ENCODE measurements around the gene FNBP1L.
"Not testable (repeated sequence)": the region's sequence is repeated elsewhere in the genome, so short reads cannot be mapped to it uniquely, and the experiment has no call there.

Gene FNBP1L

DNA sequence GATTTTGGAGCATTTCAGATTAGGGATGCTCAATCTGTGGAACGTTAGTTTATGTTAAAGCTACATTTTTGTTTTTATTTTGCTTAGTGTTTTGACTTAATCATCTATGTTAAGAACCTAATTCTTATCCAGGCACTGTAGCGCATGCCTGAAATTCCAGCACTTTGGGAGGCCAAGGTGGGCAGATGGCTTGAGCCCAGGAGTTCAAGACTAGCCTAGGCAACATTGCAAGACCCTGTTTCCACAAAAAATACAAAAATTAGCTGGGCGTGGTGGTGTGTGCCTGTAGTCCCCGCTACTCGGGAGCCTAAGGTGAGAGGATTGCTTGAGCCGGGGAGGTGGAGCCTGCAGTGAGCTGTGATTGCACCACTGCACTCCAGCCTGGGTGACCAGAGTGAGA is 23.4 kb downstream of the FNBP1L start:
- H3K4me3 ChIP-seq (ENCODE audit: low read depth, low read length), result no peak overlapping the region
- TF ChIP-seq, protein P1, sequence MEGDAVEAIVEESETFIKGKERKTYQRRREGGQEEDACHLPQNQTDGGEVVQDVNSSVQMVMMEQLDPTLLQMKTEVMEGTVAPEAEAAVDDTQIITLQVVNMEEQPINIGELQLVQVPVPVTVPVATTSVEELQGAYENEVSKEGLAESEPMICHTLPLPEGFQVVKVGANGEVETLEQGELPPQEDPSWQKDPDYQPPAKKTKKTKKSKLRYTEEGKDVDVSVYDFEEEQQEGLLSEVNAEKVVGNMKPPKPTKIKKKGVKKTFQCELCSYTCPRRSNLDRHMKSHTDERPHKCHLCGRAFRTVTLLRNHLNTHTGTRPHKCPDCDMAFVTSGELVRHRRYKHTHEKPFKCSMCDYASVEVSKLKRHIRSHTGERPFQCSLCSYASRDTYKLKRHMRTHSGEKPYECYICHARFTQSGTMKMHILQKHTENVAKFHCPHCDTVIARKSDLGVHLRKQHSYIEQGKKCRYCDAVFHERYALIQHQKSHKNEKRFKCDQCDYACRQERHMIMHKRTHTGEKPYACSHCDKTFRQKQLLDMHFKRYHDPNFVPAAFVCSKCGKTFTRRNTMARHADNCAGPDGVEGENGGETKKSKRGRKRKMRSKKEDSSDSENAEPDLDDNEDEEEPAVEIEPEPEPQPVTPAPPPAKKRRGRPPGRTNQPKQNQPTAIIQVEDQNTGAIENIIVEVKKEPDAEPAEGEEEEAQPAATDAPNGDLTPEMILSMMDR (IDR thresholded peaks at IDR 0.05; ENCODE audit: low read depth, low read length), result no peak

DNA sequence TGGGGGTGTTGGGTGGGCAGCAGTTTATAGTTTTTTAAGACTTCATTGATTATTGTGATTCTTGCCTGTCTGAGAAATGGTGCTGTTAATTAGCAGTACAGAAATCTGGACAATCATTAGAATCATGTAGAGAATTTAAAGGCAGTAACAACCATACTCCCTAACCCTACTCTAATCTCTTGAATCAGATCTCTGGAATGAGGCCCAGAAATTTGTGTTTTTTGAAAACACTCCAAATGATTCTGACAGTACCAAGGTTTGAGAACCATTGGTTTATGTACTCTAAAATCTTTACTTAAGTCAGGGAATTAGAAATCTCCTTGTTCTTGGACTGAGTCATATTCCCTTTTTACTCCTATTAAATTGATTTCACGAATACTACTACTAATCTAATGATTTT is 24.0 kb downstream of the FNBP1L start:
- H3K4me3 ChIP-seq (ENCODE audit: low read depth, low read length), result no peak overlapping the region
- TF ChIP-seq, protein P1 (IDR thresholded peaks at IDR 0.05; ENCODE audit: low read depth, low read length), result no peak

DNA sequence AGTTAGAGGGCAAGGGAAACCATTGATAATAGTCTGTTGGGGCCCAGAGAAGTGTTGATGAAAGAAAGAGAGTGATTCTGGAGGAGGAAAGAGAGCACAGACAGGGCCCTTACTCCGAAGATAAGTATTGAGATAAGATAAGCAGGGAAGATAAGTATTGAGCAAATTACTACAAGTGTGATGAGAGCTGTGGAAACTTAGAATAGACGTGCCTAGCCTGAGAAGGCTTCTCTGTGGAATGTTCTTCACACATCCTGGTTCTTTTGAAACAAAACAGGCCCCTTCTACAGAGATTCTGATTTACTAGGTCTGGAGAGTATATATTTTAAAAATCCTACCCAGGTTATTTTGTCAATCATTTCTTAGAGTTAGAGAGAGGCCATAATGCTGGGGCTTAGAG is 26.4 kb downstream of the FNBP1L start:
- TF ChIP-seq, protein P1 (IDR thresholded peaks at IDR 0.05; ENCODE audit: low read depth, low read length), result no peak
- H3K4me3 ChIP-seq (ENCODE audit: low read depth, low read length), result no peak overlapping the region

DNA sequence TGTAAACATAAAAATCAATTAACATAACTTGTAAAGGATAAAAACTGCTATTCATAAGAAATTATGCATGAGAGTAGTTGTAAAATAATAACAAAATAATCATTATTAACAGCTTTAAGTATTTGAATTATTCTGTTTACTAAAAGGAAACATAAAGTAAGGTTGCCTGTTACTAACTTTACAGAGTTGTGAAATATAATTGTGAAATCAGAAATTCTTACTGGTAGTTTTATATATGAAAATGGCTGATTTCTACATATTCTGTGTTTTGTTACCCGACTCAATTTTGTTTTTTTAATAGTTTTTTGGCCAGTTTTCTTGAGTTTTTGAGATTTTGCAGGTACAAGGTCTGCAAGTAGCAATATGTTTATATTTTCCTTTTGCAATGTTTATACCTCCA is 27.8 kb downstream of the FNBP1L start:
- no peak overlapping the region for H3K4me3 ChIP-seq (ENCODE audit: low read depth, low read length)
- TF ChIP-seq, protein P1 (IDR thresholded peaks at IDR 0.05; ENCODE audit: low read depth, low read length), result no peak

DNA sequence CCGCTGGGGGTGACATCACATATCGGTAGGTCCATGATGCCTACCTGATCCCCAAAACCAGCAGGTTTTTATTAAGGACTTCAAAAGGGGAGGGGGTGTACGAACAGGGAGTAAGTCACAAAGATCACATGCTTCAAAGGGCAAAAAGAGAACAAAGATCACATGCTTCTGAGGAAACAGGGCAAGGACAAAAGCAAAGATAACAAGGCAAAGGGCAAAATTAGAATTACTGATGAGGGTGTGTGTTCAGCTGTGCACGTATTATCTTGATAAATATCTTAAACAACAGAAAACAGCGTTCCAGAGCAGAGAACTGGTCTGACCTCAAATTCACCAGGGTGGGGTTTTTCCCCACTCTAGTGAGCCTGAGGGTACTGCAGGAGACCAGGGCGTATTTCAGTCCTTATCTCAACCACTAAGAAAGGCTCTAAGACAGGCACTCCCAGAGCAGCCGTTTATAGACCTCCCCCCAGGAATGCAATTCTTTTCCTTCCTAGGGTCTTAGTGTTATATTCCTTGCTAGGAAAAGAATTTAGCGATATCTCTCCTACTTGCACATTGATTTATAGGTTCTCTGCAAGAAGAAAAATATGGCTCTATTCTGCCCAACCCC is 31.3 kb downstream of the FNBP1L start:
- not testable (repeated sequence) for H3K4me3 ChIP-seq (ENCODE audit: low read depth, low read length)

DNA sequence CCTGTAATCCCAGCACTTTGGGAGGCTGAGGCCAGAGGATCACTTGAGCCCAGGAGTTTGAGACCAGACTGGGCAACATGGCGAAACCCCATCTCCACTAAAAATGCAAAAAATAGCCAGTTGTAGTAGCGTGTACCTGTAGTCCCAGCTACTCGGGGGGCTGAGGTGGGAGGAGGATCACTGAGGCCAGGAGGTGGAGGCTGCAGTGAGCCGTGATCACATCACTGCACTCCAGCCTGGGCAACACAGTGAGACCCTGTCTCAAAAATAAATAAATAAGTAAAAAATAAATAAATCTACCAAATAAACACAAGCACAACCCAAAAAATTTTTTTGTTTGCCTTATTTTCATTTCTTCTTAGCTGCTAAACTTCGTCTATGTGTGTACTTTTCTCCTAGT is 34.0 kb downstream of the FNBP1L start:
- H3K4me3 ChIP-seq (ENCODE audit: low read depth, low read length), result not testable (repeated sequence)

DNA sequence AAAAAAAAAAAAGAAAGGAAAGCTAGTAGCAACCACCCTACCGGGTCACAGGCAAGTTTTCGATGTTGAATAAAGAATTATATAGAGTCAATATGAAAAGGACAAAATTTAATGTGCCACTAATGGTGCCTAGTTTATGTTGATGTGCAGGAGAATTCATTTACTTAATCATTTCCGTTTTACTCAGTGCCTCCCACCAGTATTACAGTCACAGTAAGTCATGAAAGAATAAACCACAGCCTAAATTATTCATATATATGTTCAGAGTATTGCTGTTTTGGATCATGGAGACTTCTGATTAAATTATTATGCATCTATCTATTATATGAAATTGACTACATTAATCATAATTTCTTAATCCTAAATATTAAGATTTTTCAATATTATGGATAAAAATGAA is 35.3 kb downstream of the FNBP1L start:
- no peak overlapping the region for H3K4me3 ChIP-seq (ENCODE audit: low read depth, low read length)
- TF ChIP-seq, protein P1 (IDR thresholded peaks at IDR 0.05; ENCODE audit: low read depth, low read length), result no peak

DNA sequence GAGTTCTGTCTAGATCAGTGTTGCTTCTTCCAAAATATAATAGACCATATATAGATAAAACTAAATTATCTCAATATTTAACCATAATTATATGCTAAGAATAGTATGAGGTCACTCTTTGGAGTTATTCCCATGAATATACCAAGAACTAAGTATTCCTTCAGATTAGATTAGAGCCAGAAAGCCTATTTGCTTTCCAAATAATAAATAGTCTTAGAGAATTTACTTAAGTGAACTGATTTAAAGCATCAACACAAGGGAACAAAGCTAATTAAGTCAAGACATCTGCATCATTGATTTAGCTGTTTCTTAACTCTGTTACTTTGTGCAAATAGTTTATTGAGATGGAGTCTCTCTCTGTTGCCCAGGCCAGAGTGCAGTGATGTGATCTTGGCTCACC is 35.7 kb downstream of the FNBP1L start:
- H3K4me3 ChIP-seq (ENCODE audit: low read depth, low read length), result no peak overlapping the region
- TF ChIP-seq, protein P1 (IDR thresholded peaks at IDR 0.05; ENCODE audit: low read depth, low read length), result no peak
